SIG-M5 treated with dmso at 0.1 percent for 504 hours (cell line): Measurements from ENCODE around the gene G3BP1.
A peak's percentile ranks its signal among the peaks of the same experiment; 100 is the strongest.
"Not testable (repeated sequence)": the region's sequence is repeated elsewhere in the genome, so short reads cannot be mapped to it uniquely, and the experiment has no call there.

Experiments
- DNase-seq: peaks from one replicate; lab custom pipeline; 2025; ENCODE audit not compliant: unreplicated experiment; lab: John Stamatoyannopoulos, UW

Gene G3BP1

GRCh38 chr5:151771259-151772028 lies at the start of gene G3BP1:
G3BP1 (plus strand) TSS chr5:151771954; CDS start chr5:151786621, 14,667 bp downstream.
- peak; percentile 100 for DNase-seq

DNA sequence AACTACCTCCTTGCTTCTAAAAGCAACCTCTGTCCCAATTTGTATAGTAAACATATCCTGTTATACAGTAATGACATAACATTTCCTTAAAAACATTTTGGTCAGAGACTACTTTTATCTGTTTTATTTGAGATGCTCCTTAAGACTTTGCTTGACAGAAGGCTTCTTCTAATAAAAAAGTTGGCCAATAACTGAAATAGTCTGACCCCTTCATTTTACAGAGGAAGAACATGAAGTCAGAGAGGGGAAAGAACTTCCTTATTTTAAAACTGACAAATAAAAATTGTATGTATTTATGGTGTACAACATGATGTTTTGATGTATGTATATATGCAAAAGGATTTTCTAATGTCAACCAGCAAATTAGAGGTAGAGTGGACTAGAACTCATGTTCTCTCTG lies 49.2 kb upstream of the G3BP1 start:
- DNase-seq: peak; percentile 45

GRCh38 chr5:151724360-151724759 lies 47.4 kb upstream of the G3BP1 start:
- no peak for DNase-seq

DNA sequence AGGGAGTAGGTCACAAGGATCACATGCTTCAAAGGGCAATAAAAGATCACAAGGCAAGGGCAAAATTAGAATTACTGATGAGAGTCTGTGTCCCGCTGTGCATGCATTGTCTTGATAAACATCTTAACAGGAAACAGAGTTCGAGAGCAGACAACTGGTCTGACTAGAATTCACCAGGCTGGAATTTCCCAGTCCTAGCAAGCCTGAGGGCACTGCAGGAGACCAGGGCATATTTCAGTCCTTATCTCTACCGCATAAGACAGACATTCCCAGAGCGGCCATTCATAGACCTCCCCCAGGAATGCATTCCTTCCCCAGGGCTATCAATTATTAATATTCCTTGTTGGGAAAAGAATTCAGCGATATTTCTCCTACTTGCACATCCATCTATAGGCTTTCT lies 42.2 kb upstream of the G3BP1 start:
- DNase-seq: not testable (repeated sequence)

- DNase-seq: no peak
Measured at GRCh38 chr5:151730381-151730780, 41.4 kb upstream of the G3BP1 start.

GRCh38 chr5:151733358-151734063 lies 38.2 kb upstream of the G3BP1 start:
- DNase-seq: no peak

GRCh38 chr5:151734064-151734408 lies 37.7 kb upstream of the G3BP1 start:
- DNase-seq: no peak

GRCh38 chr5:151735646-151736045 lies 36.1 kb upstream of the G3BP1 start:
- DNase-seq: no peak

DNA sequence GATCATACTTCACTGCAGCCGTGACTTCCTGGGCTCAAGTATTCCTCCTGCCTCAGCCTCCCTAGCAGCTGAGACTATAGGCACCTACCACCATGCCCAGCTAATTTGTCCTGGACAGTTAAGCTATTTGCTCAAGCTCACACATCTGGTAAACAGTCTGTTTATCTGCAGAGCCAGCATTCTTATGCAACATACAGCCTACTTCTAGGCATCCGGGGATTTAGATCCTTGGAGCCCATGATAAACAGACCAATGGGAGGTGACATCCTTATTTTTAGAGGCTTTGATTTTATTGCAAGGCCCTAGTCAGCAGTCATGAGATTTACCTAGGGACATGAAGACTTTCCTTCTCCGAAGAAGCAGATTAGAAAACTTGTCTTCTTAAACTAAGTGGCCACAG lies 34.3 kb upstream of the G3BP1 start:
- DNase-seq: no peak

DNA sequence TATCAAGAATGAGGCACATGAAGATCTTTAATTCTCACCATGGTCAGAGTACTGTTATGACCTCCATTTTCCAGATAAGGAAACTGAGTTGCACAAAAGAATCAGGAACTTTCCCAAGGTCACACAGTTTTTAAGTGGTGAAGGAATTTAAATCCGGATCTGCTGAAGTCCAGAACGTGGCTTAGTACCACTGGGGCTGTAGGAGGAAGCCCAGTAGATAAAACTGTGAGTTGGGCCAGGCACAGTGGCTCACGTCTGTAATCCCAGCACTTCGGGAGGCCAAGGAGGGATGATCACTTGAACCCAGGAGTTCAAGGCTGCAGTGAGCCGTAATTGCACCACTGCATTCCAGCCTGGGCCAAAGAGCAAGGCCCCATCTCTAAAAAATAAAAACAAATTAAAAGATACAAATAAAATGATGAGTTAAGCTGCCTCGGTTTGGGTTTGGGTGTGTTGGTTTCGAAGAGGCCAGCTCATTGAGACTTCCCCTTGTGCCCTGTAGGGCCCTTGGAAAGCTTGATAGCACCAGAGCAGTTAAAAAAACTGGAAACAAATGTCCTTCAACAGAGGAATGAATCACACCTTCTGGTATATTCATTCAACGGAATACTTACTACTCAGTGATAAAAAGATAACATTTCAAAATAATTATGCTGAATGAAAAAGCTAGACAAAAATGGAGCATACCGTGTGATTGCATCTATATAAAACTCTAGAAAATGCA lies 33.5 kb upstream of the G3BP1 start:
- DNase-seq: no peak

GRCh38 chr5:151739395-151739794 lies 32.4 kb upstream of the G3BP1 start:
- DNase-seq: no peak

- DNase-seq: no peak
Measured at GRCh38 chr5:151739939-151740335, 31.8 kb upstream of the G3BP1 start.

DNA sequence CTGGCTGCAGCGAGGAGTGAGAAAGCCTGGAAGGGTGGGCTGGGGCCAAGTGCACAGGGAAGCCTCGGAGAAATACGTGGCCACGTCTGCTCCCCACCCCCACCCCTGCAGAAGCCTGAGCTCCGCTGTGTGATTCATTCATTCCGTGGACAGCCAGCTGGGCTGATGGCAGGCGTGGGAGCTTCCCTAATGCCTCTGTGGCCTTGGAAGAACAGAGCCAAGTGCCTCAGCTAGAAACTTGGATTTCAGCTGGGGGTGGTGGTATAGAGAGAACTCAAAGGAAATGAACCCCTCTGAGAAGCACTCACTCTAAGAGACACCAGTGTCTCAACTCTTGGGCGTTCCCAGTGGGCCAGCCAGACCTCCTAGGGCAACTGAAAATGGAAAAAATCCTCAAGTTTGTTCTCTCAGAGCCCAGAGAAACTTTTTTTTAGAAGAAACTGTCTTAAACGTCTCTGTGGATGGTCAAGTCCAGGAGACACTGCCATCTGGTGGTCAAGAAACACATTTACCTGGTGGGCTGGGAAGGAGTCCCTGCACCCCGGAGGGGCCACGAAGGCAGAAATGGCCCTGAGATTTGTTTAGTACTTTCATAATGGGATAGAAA lies 31.3 kb upstream of the G3BP1 start:
- DNase-seq: peak; percentile 64

GRCh38 chr5:151740958-151741373 lies 30.8 kb upstream of the G3BP1 start:
- DNase-seq: no peak

DNA sequence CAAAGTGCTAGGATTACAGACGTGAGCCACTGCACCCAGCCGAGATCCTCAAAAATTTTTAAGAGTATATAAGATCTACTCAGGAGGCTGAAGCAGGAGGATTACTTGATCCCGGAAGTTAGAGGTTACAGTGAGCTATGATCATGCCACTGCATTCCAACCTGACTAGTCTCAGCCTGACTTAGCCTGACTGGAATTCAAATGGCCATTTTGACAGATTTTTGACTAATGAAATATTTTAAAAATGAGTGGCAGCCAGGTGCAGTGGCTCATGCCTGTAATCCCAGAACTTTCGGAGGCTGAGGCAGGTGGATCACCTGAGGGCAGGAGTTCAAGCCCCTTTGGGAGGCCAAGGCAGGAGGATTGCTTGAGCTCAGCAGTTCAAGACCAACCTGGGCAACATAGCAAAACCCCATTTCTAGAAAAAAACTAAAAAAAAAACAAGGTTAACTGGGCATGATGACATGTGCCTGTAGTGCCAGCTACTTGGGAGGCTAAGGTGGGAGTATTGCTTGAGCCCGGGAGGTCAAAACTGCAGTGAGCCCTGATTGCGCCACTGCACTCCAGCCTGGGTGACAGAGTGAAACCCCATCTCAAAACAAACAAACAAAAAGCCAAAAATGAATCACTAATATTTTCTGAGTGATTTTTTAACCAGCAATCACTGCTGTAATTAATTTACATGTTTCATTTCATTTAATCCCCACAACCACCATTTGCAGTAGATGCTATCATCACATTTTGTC lies 29.9 kb upstream of the G3BP1 start:
- no peak for DNase-seq

GRCh38 chr5:151742870-151743294 lies 28.9 kb upstream of the G3BP1 start:
- DNase-seq: peak; percentile 32

- DNase-seq: no peak
Measured at GRCh38 chr5:151743530-151743929, 28.2 kb upstream of the G3BP1 start.

DNA sequence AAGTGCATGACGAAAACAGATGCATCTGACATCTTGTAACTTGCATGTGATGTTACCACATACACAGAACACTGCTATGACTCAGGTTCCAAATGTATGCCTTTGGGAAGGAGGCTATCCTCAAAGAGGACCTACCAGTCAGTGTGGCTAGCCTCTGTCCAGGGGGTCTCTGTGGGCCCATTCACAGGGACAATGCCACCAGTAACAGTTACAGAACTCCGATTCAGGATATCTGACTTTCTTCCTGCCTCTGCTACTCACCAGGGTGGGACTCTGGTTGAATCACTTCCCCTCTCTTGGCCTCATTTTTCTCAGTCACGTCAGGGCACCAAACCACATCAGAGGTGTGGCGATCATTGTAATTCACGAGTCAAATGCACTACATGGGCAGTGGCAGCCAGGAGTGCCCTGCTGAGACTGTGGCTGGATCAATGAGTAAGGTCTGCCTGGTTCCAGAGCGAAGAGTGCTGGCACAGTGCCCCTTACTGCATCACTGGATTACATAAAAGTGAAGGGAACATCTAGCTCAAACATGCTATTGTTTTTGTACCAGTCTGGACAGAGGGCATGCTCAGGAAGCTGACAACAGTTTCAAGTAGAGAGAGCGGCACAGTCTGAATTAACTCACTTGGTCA lies 26.6 kb upstream of the G3BP1 start:
- no peak for DNase-seq

GRCh38 chr5:151750121-151750520 lies 21.6 kb upstream of the G3BP1 start:
- DNase-seq: no peak

DNA sequence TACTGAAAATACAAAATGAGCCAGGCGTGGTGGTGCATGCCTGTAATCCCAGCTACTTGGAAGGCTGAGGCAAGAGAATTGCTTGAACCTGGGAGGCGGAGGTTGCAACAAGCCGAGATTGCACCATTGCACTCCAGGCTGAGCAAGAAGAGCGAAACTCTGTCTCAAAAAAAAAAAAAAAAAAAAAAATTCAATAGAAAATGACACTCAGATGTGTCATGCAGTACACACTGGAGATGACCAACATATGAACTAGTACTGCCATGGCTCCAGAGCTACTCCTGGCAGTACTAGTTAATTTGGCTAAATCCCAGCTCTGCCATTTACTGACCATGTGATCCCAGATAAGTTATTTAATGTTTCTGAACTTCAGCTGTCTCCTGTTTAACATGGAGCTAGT lies 20.7 kb upstream of the G3BP1 start:
- DNase-seq: no peak
